ENCODE measurements around the gene TJP3.
"Not testable (repeated sequence)": the region's sequence is repeated elsewhere in the genome, so short reads cannot be mapped to it uniquely, and the experiment has no call there.

DNA sequence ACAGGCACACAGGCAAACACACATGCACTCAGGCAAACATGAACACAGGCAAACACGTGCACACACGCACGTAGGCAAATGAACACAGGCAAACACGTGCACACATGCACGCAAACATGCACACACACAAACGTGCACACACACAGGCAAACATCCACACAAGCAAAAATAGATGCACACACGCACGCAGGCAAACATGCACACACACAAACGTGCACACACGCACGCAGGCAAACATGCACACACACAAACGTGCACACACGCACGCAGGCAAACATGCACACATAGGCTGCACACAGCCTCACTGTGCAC is 41.7 kb upstream of the TJP3 start:
- TF ChIP-seq TAF1 (IDR thresholded peaks at IDR 0.05; ENCODE audit: borderline replicate concordance, low read depth, low read length); POLR2AphosphoS5 (IDR thresholded peaks at IDR 0.05; ENCODE audit: low read depth, low read length): not testable (repeated sequence)

All from GM12892 (cell line).